A673 (cell line): ENCODE data around the gene DCAF8.

Experiments used
- CTCF ChIP-seq: fragments of 300-800, 200-600 bp; sonication (generic); conservative IDR thresholded peaks from 2 replicates; pipeline ENCODE4 v1.5.1; 2017; ENCODE audit warnings: low read depth, mild to moderate bottlenecking, antibody characterized with exemption, low read length, moderate library complexity, mixed read lengths
- EZH2 ChIP-seq: fragments of 200-600 bp; sonication (generic); IDR thresholded peaks from 2 replicates; pipeline ENCODE4 v1.6.1; 2017; ENCODE audit warnings: borderline replicate concordance, low read depth, mild to moderate bottlenecking, mixed read lengths, antibody characterized with exemption, low read length; ENCODE audit not compliant: poor library complexity, severe bottlenecking

GRCh38 chr1:160206421-160207117 is 55.8 kb downstream of the DCAF8 start:
- no peak for TF ChIP-seq CTCF
- TF ChIP-seq EZH2 = no peak
